Esophagus muscularis mucosa (tissue), 3 donors: ENCODE data around the gene ATP13A2.

Experiments
- POLR2A ChIP-seq: fragments of 450-650 bp; IDR thresholded peaks from one replicate; pipeline ENCODE4 v1.6.1; 2017; ENCODE audit warnings: antibody characterized with exemption, moderate library complexity, mild to moderate bottlenecking, low read depth
- TF ChIP-seq, protein P1 (sequence below), 3 experiments: fragments of 200-600 bp in 2 of 3; fragments of 450-650 bp in 1 of 3; sonication (generic) in 2 of 3; IDR thresholded peaks; one replicate each; pipeline ENCODE4 v1.5.1; 2017 to 2019; ENCODE audit warnings: antibody characterized with exemption in 3 of 3, mild to moderate bottlenecking in 2 of 3, moderate library complexity in 1 of 3

DNA sequence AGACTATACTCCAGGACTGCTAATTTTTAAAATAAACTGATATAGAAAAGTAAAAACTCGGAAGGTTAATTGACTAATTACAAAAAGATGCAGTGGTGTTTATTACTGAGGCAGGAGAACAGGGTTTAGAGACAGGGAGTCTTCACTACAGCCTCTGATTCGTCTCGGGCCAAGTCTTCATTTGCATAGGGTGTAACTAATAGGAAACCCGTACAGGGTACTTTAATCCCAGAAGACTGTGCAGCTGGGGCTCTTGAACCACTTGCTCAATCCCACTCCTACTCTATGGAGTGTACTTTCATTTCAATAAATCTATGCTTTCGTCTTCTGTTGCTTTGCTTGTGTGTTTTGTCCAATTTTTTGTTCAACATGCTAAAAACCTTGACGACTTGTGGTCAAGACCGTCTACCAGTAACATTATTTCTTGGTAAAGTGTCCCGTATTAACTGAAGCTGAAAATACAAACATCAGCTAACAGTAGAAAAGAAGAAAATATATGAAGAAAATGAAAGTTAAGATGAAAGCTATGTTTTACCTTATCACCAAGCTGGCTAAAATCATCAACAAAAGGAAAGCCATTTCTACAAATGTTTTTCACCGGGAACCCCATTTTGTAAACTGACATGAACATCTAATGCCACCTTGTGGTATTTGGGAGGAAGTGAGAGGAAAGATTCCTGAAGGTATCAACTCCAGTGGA lies 34.1 kb upstream of the ATP13A2 start:
- TF ChIP-seq, protein P1, sequence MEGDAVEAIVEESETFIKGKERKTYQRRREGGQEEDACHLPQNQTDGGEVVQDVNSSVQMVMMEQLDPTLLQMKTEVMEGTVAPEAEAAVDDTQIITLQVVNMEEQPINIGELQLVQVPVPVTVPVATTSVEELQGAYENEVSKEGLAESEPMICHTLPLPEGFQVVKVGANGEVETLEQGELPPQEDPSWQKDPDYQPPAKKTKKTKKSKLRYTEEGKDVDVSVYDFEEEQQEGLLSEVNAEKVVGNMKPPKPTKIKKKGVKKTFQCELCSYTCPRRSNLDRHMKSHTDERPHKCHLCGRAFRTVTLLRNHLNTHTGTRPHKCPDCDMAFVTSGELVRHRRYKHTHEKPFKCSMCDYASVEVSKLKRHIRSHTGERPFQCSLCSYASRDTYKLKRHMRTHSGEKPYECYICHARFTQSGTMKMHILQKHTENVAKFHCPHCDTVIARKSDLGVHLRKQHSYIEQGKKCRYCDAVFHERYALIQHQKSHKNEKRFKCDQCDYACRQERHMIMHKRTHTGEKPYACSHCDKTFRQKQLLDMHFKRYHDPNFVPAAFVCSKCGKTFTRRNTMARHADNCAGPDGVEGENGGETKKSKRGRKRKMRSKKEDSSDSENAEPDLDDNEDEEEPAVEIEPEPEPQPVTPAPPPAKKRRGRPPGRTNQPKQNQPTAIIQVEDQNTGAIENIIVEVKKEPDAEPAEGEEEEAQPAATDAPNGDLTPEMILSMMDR (IDR thresholded peaks at IDR 0.05): peak; percentile 75 to 80 (median 79)
- TF ChIP-seq POLR2A: no peak
